Peyer's patch (tissue), 4 donors: ENCODE results near the gene RFPL1. TPM values are rescaled to one million over a fixed set of nuclear protein-coding genes. Genes with fewer than 3 reads are reported as not detected.
A peak's percentile ranks its signal among the peaks of the same experiment; 100 is the strongest.

Experiments used
- DNase-seq, 3 donors: peaks; one replicate each; pipeline ENCODE4 v3.0.0-alpha.2; 2017 to 2019
- H3K27ac ChIP-seq, 4 donors: fragments of 200-600 bp; sonication (generic); one replicate each; pipeline ENCODE4 v1.5.1; 2016 to 2019
- H3K27me3 ChIP-seq, 2 donors: fragments of 200-600 bp; sonication (generic); one replicate each; pipeline ENCODE4 v1.5.1; 2019
- H3K36me3 ChIP-seq, 3 donors: fragments of 200-600 bp; sonication (generic); one replicate each; pipeline ENCODE4 v1.5.1; 2016 to 2019
- H3K4me1 ChIP-seq, 4 donors: fragments of 200-600 bp; sonication (generic); one replicate each; pipeline ENCODE4 v1.5.1; 2016 to 2019
- H3K4me3 ChIP-seq, 4 donors: fragments of 200-600 bp; sonication (generic); 1 replicate in 3 of 4; 2 replicates in 1 of 4; pipeline ENCODE4 v1.5.1; 2016 to 2019; ENCODE audit warnings: mild to moderate bottlenecking in 1 of 4
- H3K9me3 ChIP-seq, 4 donors: fragments of 200-600 bp; sonication (generic); one replicate each; pipeline ENCODE4 v1.5.1; 2016 to 2019; ENCODE audit warnings: mild to moderate bottlenecking in 1 of 4
- POLR2A ChIP-seq, 2 donors: fragments of 450-650 bp; IDR thresholded peaks; one replicate each; pipeline ENCODE4 v1.5.1; 2017; ENCODE audit warnings: antibody characterized with exemption in 2 of 2, mild to moderate bottlenecking in 2 of 2, moderate library complexity in 2 of 2
- total RNA-seq, 4 donors: library from RNA; depleted of rRNA; stranded (reverse); fragments of >200 nt; gene quantifications; one replicate each; pipeline ENCODE4 v1.1.0, GENCODE V29; 2016
- TF ChIP-seq, protein P1 (sequence below), 6 experiments: fragments of 450-650 bp in 4 of 6; fragments of 200-600 bp in 2 of 6; sonication (generic) in 1 of 6; IDR thresholded peaks; one replicate each; pipeline ENCODE4 v1.5.1; 2017 to 2019; ENCODE audit warnings: antibody characterized with exemption in 6 of 6, mild to moderate bottlenecking in 3 of 6, moderate library complexity in 1 of 6

RFPL1 gene
- total RNA-seq, 4 donors from 2014 or later, result not detected

GRCh38 chr22:29456211-29456671 is 17.9 kb downstream of the RFPL1 start:
- no peaks in the 10 kb centered on the region for H3K4me1 ChIP-seq
- no peak overlapping the region for H3K27ac ChIP-seq
- H3K27me3 ChIP-seq, result no peaks in the 10 kb centered on the region
- no peak for DNase-seq
- H3K4me3 ChIP-seq, result no peak overlapping the region
- H3K36me3 ChIP-seq, result no peaks in the 10 kb centered on the region
- TF ChIP-seq, protein P1, sequence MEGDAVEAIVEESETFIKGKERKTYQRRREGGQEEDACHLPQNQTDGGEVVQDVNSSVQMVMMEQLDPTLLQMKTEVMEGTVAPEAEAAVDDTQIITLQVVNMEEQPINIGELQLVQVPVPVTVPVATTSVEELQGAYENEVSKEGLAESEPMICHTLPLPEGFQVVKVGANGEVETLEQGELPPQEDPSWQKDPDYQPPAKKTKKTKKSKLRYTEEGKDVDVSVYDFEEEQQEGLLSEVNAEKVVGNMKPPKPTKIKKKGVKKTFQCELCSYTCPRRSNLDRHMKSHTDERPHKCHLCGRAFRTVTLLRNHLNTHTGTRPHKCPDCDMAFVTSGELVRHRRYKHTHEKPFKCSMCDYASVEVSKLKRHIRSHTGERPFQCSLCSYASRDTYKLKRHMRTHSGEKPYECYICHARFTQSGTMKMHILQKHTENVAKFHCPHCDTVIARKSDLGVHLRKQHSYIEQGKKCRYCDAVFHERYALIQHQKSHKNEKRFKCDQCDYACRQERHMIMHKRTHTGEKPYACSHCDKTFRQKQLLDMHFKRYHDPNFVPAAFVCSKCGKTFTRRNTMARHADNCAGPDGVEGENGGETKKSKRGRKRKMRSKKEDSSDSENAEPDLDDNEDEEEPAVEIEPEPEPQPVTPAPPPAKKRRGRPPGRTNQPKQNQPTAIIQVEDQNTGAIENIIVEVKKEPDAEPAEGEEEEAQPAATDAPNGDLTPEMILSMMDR (IDR thresholded peaks at IDR 0.05), result no peak
- no peak for TF ChIP-seq POLR2A (IDR thresholded peaks at IDR 0.05)
- H3K9me3 ChIP-seq, result no peaks in the 10 kb centered on the region

GRCh38 chr22:29457730-29458129 is 19.3 kb downstream of the RFPL1 start:
- no peak for DNase-seq

DNA sequence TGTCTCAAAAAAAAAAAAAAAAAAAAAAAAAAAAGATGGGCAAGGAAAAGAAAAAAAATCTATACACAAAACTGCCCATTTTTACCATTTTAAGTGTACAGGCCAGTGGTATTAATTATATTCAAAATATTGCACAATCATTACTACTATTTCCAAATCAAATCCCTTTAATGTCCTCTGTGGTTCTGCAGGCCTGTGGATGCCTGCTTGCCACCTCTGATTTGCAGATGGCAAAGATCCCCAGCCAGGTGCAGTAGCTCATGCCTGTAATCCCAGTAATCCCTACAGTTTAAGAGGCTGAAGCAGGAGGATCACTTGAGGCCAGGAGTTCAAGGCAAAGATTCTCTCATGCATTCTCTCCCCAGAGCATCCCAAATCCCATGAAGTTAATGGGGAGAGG is 20.2 kb downstream of the RFPL1 start:
- TF ChIP-seq, protein P1 (IDR thresholded peaks at IDR 0.05), result no peak
- Histone ChIP-seq H3K4me1 (no peaks in the 10 kb centered on the region), H3K9me3 (no peaks in the 10 kb centered on the region), H3K4me3 (no peak overlapping the region), H3K36me3 (no peaks in the 10 kb centered on the region), H3K27me3 (no peaks in the 10 kb centered on the region), H3K27ac (no peak overlapping the region)
- no peak for DNase-seq

More at GRCh38 chr22:29457730-29458129, 19.3 kb downstream of the RFPL1 start:
- no peaks in the 10 kb centered on the region for H3K27me3 ChIP-seq
- no peaks in the 10 kb centered on the region for H3K4me1 ChIP-seq
- no peaks in the 10 kb centered on the region for H3K36me3 ChIP-seq
- no peak overlapping the region for H3K27ac ChIP-seq
- no peak overlapping the region for H3K4me3 ChIP-seq
- no peaks in the 10 kb centered on the region for H3K9me3 ChIP-seq
- TF ChIP-seq POLR2A (IDR thresholded peaks at IDR 0.05), result no peak
- TF ChIP-seq, protein P1 (IDR thresholded peaks at IDR 0.05), result no peak

DNA sequence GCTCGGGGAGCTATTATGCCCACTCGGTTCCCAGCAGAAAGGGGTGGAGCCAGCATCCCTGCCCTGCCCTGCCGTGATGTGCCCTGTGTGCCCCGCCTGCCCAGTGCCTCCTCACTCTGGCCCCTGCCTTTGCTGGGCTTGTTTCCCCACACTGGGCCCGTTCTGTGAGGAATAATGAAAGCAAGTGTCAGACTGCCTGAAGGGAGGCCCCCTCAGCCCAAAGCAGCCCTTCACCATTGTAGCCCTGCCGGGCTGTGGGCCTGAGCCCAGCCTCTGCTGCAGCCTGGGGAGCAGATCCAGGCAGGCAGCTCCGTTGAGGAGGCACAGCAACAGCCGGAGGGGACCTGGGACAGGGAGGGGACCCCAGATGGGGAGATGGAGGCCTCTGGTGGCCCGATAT is 21.4 kb downstream of the RFPL1 start:
- DNase-seq, result no peak
- H3K4me1 ChIP-seq, result no peaks in the 10 kb centered on the region
- no peak for TF ChIP-seq POLR2A (IDR thresholded peaks at IDR 0.05)
- TF ChIP-seq, protein P1 (IDR thresholded peaks at IDR 0.05), result no peak

DNA sequence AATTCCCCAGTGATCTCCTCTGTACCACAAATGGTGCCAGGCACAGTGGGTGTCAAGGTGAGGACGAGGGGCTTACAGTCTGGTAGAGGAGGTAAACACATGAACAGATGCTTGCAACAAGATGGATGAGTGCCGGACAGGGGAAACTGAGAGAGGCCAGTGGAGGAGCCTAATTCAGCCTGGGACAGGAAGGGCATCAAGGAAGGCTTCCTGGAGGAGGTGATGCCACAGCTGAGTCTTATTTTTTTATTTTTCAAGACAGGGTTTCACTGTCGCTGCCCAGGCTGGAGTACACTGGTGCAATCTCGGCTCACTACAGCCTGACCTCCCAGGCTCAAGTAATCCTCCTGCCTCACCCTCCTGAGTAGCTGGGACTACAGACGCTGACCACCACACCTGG is 22.9 kb downstream of the RFPL1 start:
- Histone ChIP-seq H3K4me3 (no peak overlapping the region), H3K27ac (no peak overlapping the region), H3K9me3 (no peaks in the 10 kb centered on the region), H3K36me3 (no peaks in the 10 kb centered on the region), H3K27me3 (no peaks in the 10 kb centered on the region), H3K4me1 (no peaks in the 10 kb centered on the region)
- peak in 1 of 3 donors; percentile 5 for DNase-seq
- TF ChIP-seq, protein P1 (IDR thresholded peaks at IDR 0.05), result no peak
- TF ChIP-seq POLR2A (IDR thresholded peaks at IDR 0.05), result no peak

More for the DNA sequence above, 21.4 kb downstream of the RFPL1 start:
- H3K27ac ChIP-seq, result no peak overlapping the region
- H3K9me3 ChIP-seq, result no peaks in the 10 kb centered on the region
- no peaks in the 10 kb centered on the region for H3K36me3 ChIP-seq
- no peak overlapping the region for H3K4me3 ChIP-seq
- no peaks in the 10 kb centered on the region for H3K27me3 ChIP-seq

GRCh38 chr22:29463629-29464028 is 25.2 kb downstream of the RFPL1 start:
- DNase-seq, result no peak
- H3K4me3 ChIP-seq, result no peak overlapping the region
- no peak overlapping the region for H3K27ac ChIP-seq
- no peaks in the 10 kb centered on the region for H3K27me3 ChIP-seq
- no peaks in the 10 kb centered on the region for H3K36me3 ChIP-seq
- H3K9me3 ChIP-seq, result no peaks in the 10 kb centered on the region
- no peak for TF ChIP-seq POLR2A (IDR thresholded peaks at IDR 0.05)
- TF ChIP-seq, protein P1 (IDR thresholded peaks at IDR 0.05), result no peak
- H3K4me1 ChIP-seq, result no peaks in the 10 kb centered on the region
